Measurements from ENCODE around the gene NAA40. TPM values are rescaled to one million over a fixed set of nuclear protein-coding genes. Genes with fewer than 3 reads are reported as not detected.

The NAA40 gene
- total and polyA plus RNA-seq, 2 of the 13 experiments (the other 11 are each of a cell fraction or from before 2014, with no cell fraction given): 11.1 to 17.9 TPM

DNA sequence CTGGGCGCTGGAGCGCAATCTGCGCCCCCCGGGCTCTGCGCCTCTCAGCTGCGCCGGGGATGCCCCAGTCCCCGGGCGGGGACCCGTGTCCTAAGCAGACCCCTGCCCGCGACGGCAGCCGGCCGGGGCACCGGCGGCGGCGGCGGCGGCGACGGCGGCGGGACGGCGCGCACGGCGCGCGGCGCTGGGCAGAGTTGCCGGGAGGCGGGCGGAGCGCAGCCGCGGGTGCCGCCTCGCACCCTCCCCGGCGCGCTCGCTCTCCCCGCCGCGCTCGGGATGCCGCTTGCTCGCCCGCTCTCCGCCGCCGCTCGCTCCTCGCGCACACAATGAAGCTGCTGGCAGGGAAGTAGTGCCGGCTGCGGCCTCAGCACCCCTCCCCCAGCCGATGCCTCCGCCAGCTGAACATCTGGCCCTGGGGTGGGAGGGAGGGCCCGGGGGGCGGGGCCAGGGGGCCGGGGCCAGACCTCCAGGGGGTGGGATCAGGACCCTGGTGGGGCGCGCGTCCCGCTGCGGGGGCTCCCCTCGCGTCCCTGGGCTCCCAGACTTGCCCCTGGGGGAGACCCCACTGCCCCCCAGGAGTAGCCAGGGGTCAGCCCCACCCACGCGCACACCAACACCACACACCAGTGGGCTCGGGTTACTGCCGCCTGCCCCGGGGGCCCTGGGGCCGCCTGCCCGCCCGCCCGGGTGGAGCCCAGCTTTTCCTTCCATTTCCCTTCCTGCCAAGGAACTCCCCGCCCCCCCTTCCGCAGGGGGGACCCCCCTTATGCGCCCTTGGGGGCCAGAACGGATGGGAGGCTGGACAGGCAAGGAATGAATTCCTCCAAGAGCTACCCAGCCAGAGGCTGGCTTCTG, 21.7 kb upstream of the NAA40 start, which contains the start of gene RCOR2 (continued):
- TF ChIP-seq, protein P1, sequence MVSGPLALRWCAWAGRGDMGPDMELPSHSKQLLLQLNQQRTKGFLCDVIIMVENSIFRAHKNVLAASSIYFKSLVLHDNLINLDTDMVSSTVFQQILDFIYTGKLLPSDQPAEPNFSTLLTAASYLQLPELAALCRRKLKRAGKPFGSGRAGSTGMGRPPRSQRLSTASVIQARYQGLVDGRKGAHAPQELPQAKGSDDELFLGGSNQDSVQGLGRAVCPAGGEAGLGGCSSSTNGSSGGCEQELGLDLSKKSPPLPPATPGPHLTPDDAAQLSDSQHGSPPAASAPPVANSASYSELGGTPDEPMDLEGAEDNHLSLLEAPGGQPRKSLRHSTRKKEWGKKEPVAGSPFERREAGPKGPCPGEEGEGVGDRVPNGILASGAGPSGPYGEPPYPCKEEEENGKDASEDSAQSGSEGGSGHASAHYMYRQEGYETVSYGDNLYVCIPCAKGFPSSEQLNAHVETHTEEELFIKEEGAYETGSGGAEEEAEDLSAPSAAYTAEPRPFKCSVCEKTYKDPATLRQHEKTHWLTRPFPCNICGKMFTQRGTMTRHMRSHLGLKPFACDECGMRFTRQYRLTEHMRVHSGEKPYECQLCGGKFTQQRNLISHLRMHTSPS (CRISPR knock-in tag; IDR thresholded peaks at IDR 0.05; ENCODE audit: low read depth): no peak
- TF ChIP-seq, protein P2, sequence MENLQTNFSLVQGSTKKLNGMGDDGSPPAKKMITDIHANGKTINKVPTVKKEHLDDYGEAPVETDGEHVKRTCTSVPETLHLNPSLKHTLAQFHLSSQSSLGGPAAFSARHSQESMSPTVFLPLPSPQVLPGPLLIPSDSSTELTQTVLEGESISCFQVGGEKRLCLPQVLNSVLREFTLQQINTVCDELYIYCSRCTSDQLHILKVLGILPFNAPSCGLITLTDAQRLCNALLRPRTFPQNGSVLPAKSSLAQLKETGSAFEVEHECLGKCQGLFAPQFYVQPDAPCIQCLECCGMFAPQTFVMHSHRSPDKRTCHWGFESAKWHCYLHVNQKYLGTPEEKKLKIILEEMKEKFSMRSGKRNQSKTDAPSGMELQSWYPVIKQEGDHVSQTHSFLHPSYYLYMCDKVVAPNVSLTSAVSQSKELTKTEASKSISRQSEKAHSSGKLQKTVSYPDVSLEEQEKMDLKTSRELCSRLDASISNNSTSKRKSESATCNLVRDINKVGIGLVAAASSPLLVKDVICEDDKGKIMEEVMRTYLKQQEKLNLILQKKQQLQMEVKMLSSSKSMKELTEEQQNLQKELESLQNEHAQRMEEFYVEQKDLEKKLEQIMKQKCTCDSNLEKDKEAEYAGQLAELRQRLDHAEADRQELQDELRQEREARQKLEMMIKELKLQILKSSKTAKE (CRISPR knock-in tag; IDR thresholded peaks at IDR 0.05; ENCODE audit: borderline replicate concordance): no peak; the same call in 1 of the 2 replicates
- 0 out of 2 replicates have a peak, but pooled peaks have one; percentile 1 for TF ChIP-seq SOX5 (CRISPR knock-in tag; IDR thresholded peaks at IDR 0.05; ENCODE audit: borderline replicate concordance)
- TF ChIP-seq XBP1 (CRISPR knock-in tag; IDR thresholded peaks at IDR 0.05): no peak
- no peak for TF ChIP-seq IKZF4 (CRISPR knock-in tag; IDR thresholded peaks at IDR 0.05; ENCODE audit: borderline replicate concordance, low read depth, not compliant biosample characterization)
- no peak for TF ChIP-seq MZF1 (CRISPR knock-in tag; IDR thresholded peaks at IDR 0.05; ENCODE audit: borderline replicate concordance)
- no peak for TF ChIP-seq ZNF569 (CRISPR knock-in tag; IDR thresholded peaks at IDR 0.05; ENCODE audit: borderline replicate concordance)
- TF ChIP-seq, protein P3, sequence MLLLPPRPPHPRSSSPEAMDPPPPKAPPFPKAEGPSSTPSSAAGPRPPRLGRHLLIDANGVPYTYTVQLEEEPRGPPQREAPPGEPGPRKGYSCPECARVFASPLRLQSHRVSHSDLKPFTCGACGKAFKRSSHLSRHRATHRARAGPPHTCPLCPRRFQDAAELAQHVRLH (CRISPR knock-in tag; IDR thresholded peaks at IDR 0.05; ENCODE audit: borderline replicate concordance, low read depth): no peak
- no peak for TF ChIP-seq ZNF121 (CRISPR knock-in tag; IDR thresholded peaks at IDR 0.05)
- peak; percentile 27; the same call in 1 of the 2 replicates for TF ChIP-seq ZBTB7B (CRISPR knock-in tag; IDR thresholded peaks at IDR 0.05)
- no peak for TF ChIP-seq ZBTB20 (CRISPR knock-in tag; IDR thresholded peaks at IDR 0.05; ENCODE audit: borderline replicate concordance, low read depth)
- no peak for TF ChIP-seq ZNF335 (CRISPR knock-in tag; IDR thresholded peaks at IDR 0.05)
- TF ChIP-seq ZNF788 (CRISPR knock-in tag; IDR thresholded peaks at IDR 0.05; ENCODE audit: borderline replicate concordance): no peak
- TF ChIP-seq TP53 (CRISPR knock-in tag; conservative IDR thresholded peaks at IDR 0.05): no peak
- TF ChIP-seq FOXC1 (CRISPR knock-in tag; IDR thresholded peaks at IDR 0.05; ENCODE audit: borderline replicate concordance): no peak
- TF ChIP-seq ZNF768 (CRISPR knock-in tag; IDR thresholded peaks at IDR 0.05): no peak; the same call in 1 of the 2 replicates
- no peak for TF ChIP-seq RFX1 (IDR thresholded peaks at IDR 0.05)
- TF ChIP-seq SIX4 (CRISPR knock-in tag; IDR thresholded peaks at IDR 0.05): no peak
- TF ChIP-seq ZNF552 (CRISPR knock-in tag; IDR thresholded peaks at IDR 0.05; ENCODE audit: borderline replicate concordance): no peak
- no peak for TF ChIP-seq TEAD2 (CRISPR knock-in tag; IDR thresholded peaks at IDR 0.05)
- no peak for TF ChIP-seq ZNF543 (CRISPR knock-in tag; IDR thresholded peaks at IDR 0.05)
- TF ChIP-seq, protein P4, sequence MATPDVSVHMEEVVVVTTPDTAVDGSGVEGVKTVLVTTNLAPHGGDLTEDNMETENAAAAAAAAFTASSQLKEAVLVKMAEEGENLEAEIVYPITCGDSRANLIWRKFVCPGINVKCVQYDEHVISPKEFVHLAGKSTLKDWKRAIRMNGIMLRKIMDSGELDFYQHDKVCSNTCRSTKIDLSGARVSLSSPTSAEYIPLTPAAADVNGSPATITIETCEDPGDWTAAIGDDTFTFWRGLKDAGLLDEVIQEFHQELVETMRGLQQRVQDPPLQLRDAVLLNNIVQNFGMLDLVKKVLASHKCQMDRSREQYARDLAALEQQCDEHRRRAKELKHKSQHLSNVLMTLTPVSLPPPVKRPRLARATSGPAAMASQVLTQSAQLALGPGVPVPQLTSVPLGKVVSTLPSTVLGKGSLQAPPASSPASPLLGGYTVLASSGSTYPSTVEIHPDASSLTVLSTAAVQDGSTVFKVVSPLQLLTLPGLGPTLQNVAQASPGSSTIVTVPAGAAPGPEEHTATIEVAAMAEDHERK (CRISPR knock-in tag; IDR thresholded peaks at IDR 0.05; ENCODE audit: low read depth): no peak
- no peak for TF ChIP-seq ZNF326 (CRISPR knock-in tag; IDR thresholded peaks at IDR 0.05; ENCODE audit: borderline replicate concordance)
- TF ChIP-seq, protein P5, sequence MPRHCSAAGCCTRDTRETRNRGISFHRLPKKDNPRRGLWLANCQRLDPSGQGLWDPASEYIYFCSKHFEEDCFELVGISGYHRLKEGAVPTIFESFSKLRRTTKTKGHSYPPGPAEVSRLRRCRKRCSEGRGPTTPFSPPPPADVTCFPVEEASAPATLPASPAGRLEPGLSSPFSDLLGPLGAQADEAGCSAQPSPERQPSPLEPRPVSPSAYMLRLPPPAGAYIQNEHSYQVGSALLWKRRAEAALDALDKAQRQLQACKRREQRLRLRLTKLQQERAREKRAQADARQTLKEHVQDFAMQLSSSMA (CRISPR knock-in tag; IDR thresholded peaks at IDR 0.05): no peak
